Measurements from ENCODE around the gene DAND5. TPM values are rescaled to one million over a fixed set of nuclear protein-coding genes. Genes with fewer than 3 reads are reported as not detected.
A peak's percentile ranks its signal among the peaks of the same experiment; 100 is the strongest.

Gene DAND5
- polyA plus RNA-seq, 1 donor (not counting 4 experiments of a cell fraction or from before 2014, with no cell fraction given) = not detected

DNA sequence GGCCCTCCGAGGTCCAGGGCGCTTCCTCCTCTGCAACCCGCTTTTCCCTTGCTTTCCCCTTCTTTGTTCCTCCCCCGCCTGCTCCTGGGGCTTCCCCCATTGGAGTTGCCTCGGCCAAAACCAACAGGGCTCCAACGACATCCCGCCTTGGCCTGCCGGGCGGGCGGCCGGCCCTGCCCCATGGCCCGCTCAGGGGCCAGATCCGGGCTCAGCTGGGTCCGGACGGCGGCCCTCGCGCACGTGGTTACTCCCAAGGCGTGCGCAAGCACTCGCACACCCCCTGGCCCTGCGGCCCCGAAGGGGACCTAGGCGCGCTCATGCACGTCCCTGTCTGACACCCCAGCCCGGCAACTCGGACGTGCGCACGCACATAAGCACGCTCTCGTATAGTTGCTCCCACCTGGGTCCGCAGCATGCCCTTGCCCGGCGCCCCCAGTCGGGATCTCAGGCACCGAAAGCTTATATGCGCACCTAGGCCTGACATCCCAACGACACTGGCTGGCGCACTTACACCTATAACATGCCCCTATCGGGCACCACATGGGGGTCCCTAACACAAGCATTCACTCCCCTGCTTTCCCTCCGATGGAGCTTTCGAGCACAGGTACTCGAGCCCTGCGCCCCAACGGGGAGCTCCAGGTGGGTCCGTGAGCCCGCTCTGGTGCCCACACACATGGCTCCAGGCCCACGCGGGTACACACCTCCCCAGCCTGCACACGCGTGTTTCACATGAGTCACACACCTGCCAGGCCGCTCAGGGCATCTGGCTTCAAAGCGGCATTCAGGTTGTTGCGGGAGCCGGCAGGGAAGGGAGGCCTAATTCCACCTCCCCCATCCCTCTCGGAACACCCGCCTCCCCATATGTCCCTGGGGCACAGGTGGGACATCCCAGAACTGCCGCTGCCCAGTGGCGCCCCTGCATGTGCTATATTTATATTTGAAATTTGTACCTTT lies 40.9 kb downstream of the DAND5 start:
- Histone ChIP-seq H3K4me1 (ENCODE audit: control insufficient read depth, extremely low read depth, insufficient read depth, low read length) (peaks cover 82% of the 10 kb centered on the region), H3K9me3 (ENCODE audit: control insufficient read depth, low read depth, low read length) (no peaks in the 10 kb centered on the region), H3K4me3 (ENCODE audit: control insufficient read depth in 2 of 3, extremely low read depth in 1 of 3, insufficient read depth in 2 of 3, low read depth in 1 of 3, low read length in 3 of 3) (peak overlapping the region in 1 of 3 experiments; percentile 18), H3K4me2 (ENCODE audit: control insufficient read depth, extremely low read depth, insufficient read depth, low read depth, low read length) (peak overlapping the region; percentile 32), H2AFZ (ENCODE audit: control insufficient read depth, low read length) (no peak overlapping the region), H3K27ac (ENCODE audit: control insufficient read depth, insufficient read depth, low read length) (peak overlapping the region; percentile 33), H3K27me3 (ENCODE audit: control insufficient read depth, extremely low read depth, insufficient read depth, low read length) (peaks cover 7% of the 10 kb centered on the region), H3K9ac (ENCODE audit: control insufficient read depth, extremely low read depth, insufficient read depth, low read length) (peak overlapping the region; percentile 64), H4K20me1 (ENCODE audit: control insufficient read depth, extremely low read depth, insufficient read depth, low read length) (no peaks in the 10 kb centered on the region), H3K36me3 (ENCODE audit: control insufficient read depth in 2 of 2, extremely low read depth in 1 of 2, insufficient read depth in 2 of 2, low read length in 2 of 2) (no peaks in the 10 kb centered on the region), H3K9me1 (ENCODE audit: control insufficient read depth, extremely low read depth, insufficient read depth, low read length) (no peaks in the 10 kb centered on the region), H3K79me2 (ENCODE audit: control insufficient read depth, insufficient read depth, low read length) (peaks cover 69% of the 10 kb centered on the region)
- DNase-seq (ENCODE audit: low read depth, low spot score) = no peak
- TF ChIP-seq EZH2 (IDR thresholded peaks at IDR 0.05; ENCODE audit: low read length) = no peak
- TF ChIP-seq, protein P1, sequence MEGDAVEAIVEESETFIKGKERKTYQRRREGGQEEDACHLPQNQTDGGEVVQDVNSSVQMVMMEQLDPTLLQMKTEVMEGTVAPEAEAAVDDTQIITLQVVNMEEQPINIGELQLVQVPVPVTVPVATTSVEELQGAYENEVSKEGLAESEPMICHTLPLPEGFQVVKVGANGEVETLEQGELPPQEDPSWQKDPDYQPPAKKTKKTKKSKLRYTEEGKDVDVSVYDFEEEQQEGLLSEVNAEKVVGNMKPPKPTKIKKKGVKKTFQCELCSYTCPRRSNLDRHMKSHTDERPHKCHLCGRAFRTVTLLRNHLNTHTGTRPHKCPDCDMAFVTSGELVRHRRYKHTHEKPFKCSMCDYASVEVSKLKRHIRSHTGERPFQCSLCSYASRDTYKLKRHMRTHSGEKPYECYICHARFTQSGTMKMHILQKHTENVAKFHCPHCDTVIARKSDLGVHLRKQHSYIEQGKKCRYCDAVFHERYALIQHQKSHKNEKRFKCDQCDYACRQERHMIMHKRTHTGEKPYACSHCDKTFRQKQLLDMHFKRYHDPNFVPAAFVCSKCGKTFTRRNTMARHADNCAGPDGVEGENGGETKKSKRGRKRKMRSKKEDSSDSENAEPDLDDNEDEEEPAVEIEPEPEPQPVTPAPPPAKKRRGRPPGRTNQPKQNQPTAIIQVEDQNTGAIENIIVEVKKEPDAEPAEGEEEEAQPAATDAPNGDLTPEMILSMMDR (optimal IDR thresholded peaks at IDR 0.05 in 1 of 3, IDR thresholded peaks at IDR 0.05 in 1 of 3, conservative IDR thresholded peaks at IDR 0.05 in 1 of 3; ENCODE audit: extremely low read depth in 1 of 3, insufficient read depth in 2 of 3, low read length in 3 of 3) = no peak
- dilution Hi-C loops (cut with MboI; ENCODE audit: extremely low pct_ligation_motif_present, low sequenced_read_pairs) = no loop called here
- no peak for FAIRE-seq

DNA sequence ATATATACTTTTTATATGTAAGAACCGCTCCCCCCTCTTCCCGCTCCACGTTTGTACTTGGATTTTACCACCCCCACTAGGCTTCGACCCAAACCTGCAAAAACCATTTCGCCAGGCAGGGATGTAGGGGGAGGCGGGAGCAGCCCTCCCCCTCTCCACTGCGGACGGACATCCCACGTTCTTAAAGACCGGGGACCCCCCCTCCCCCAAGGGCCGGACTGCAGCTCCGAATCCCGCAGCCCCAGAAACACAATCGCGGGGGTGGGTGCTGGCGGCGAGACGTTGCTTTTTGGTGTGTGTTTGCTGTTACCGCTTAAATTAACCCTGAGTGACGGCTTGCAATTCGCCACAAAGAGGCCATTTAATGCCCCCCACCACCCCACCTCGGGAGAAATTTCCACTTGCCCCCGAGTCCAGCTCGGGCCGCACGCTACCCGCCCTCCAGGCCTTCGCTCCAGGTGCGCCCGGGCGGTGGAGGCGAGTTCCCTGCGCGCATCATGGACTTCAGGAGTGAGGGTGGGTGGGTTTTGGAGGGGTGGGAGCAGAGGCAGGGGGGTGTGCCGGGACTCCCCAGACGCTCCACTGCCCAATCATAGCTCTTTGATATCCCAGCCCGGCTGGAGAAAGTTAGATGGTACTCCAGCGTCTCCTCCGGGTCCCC lies 41.7 kb downstream of the DAND5 start:
- Histone ChIP-seq H3K27ac (ENCODE audit: control insufficient read depth, insufficient read depth, low read length) (no peak overlapping the region), H3K4me3 (ENCODE audit: control insufficient read depth in 2 of 3, extremely low read depth in 1 of 3, insufficient read depth in 2 of 3, low read depth in 1 of 3, low read length in 3 of 3) (no peak overlapping the region), H3K9me1 (ENCODE audit: control insufficient read depth, extremely low read depth, insufficient read depth, low read length) (no peaks in the 10 kb centered on the region), H2AFZ (ENCODE audit: control insufficient read depth, low read length) (no peak overlapping the region), H3K36me3 (ENCODE audit: control insufficient read depth in 2 of 2, extremely low read depth in 1 of 2, insufficient read depth in 2 of 2, low read length in 2 of 2) (no peaks in the 10 kb centered on the region), H3K4me2 (ENCODE audit: control insufficient read depth, extremely low read depth, insufficient read depth, low read depth, low read length) (peak overlapping the region; percentile 14), H3K4me1 (ENCODE audit: control insufficient read depth, extremely low read depth, insufficient read depth, low read length) (peaks cover 83% of the 10 kb centered on the region), H4K20me1 (ENCODE audit: control insufficient read depth, extremely low read depth, insufficient read depth, low read length) (no peaks in the 10 kb centered on the region), H3K27me3 (ENCODE audit: control insufficient read depth, extremely low read depth, insufficient read depth, low read length) (peaks cover 7% of the 10 kb centered on the region), H3K9me3 (ENCODE audit: control insufficient read depth, low read depth, low read length) (no peaks in the 10 kb centered on the region), H3K79me2 (ENCODE audit: control insufficient read depth, insufficient read depth, low read length) (peaks cover 71% of the 10 kb centered on the region), H3K9ac (ENCODE audit: control insufficient read depth, extremely low read depth, insufficient read depth, low read length) (no peak overlapping the region)
- dilution Hi-C loops (cut with MboI; ENCODE audit: extremely low pct_ligation_motif_present, low sequenced_read_pairs) = no loop called here
- DNase-seq (ENCODE audit: low read depth, low spot score) (no peak), FAIRE-seq (no peak)
- TF ChIP-seq, protein P1 (optimal IDR thresholded peaks at IDR 0.05 in 1 of 3, IDR thresholded peaks at IDR 0.05 in 1 of 3, conservative IDR thresholded peaks at IDR 0.05 in 1 of 3; ENCODE audit: extremely low read depth in 1 of 3, insufficient read depth in 2 of 3, low read length in 3 of 3) = no peak
- no peak for TF ChIP-seq EZH2 (IDR thresholded peaks at IDR 0.05; ENCODE audit: low read length)
